SK-N-DZ (cell line): ENCODE measurements around the gene STX11.
"Not testable (repeated sequence)": the region's sequence is repeated elsewhere in the genome, so short reads cannot be mapped to it uniquely, and the experiment has no call there.

Experiments
- DNase-seq: peaks from one replicate; pipeline ENCODE4 v3.0.0-alpha.2; 2015; ENCODE audit warnings: low spot score

STX11 gene

GRCh38 chr6:144174006-144174405, 23.7 kb downstream of the STX11 start:
- DNase-seq, result no peak

GRCh38 chr6:144176043-144176442, 25.7 kb downstream of the STX11 start:
- no peak for DNase-seq

- DNase-seq, result no peak
Observed at GRCh38 chr6:144177726-144178125, 27.4 kb downstream of the STX11 start.

- no peak for DNase-seq
Observed at GRCh38 chr6:144178323-144178722, 28.0 kb downstream of the STX11 start.

- DNase-seq, result no peak
Observed at GRCh38 chr6:144179237-144179636, 28.9 kb downstream of the STX11 start.

GRCh38 chr6:144179828-144180227, 29.5 kb downstream of the STX11 start:
- DNase-seq, result no peak

GRCh38 chr6:144180354-144180753, 30.0 kb downstream of the STX11 start:
- not testable (repeated sequence) for DNase-seq

- no peak for DNase-seq
Observed at GRCh38 chr6:144181639-144182038, 31.3 kb downstream of the STX11 start.

- not testable (repeated sequence) for DNase-seq
Observed at GRCh38 chr6:144184186-144184585, 33.9 kb downstream of the STX11 start.

GRCh38 chr6:144185133-144185836, 35.0 kb downstream of the STX11 start:
- no peak for DNase-seq

- DNase-seq, result no peak
Observed at GRCh38 chr6:144186817-144187625, 36.7 kb downstream of the STX11 start.

GRCh38 chr6:144189351-144189750, 39.0 kb downstream of the STX11 start:
- DNase-seq, result no peak

- DNase-seq, result no peak
Observed at GRCh38 chr6:144190080-144190479, 39.8 kb downstream of the STX11 start.

- no peak for DNase-seq
Observed at GRCh38 chr6:144190593-144190992, 40.3 kb downstream of the STX11 start.

- no peak for DNase-seq
Observed at GRCh38 chr6:144193181-144193580, 42.9 kb downstream of the STX11 start.

- no peak for DNase-seq
Observed at GRCh38 chr6:144194293-144194810, 44.0 kb downstream of the STX11 start.

GRCh38 chr6:144195671-144196270, 45.5 kb downstream of the STX11 start:
- no peak for DNase-seq

- DNase-seq, result no peak
Observed at GRCh38 chr6:144197919-144198318, 47.6 kb downstream of the STX11 start.

- DNase-seq, result no peak
Observed at GRCh38 chr6:144202879-144203468, 52.7 kb downstream of the STX11 start.

GRCh38 chr6:144211160-144211559, 60.8 kb downstream of the STX11 start:
- DNase-seq, result no peak

- DNase-seq, result no peak
Observed at GRCh38 chr6:144213315-144213714, 63.0 kb downstream of the STX11 start.

- DNase-seq, result no peak
Observed at GRCh38 chr6:144214029-144214428, 63.7 kb downstream of the STX11 start.
